HG03066 (cell line): ENCODE results near the gene LLCFC1.

Experiments used
- ATAC-seq: cut with Tn5 transposase; IDR thresholded peaks from one replicate; pipeline ENCODE4 v1.9.1; 2021; ENCODE audit warnings: low read depth; ENCODE audit not compliant: unreplicated experiment

LLCFC1 gene

GRCh38 chr7:142939226-142939910 is at the start of gene LLCFC1:
TSS of gene LLCFC1 (plus strand) at chr7:142939484. CDS start at chr7:142939622, 138 bp downstream.
- ATAC-seq, result no peak

GRCh38 chr7:142889816-142890215 is 49.5 kb upstream of the LLCFC1 start:
- no peak for ATAC-seq

GRCh38 chr7:142890874-142891485 is 48.3 kb upstream of the LLCFC1 start:
- no peak for ATAC-seq

- ATAC-seq, result no peak
These were observed 47.7 kb upstream of the LLCFC1 start for GRCh38 chr7:142891490-142892082.

- ATAC-seq, result no peak
These were observed 46.3 kb upstream of the LLCFC1 start for GRCh38 chr7:142892951-142893350.

GRCh38 chr7:142894112-142894984 is 44.9 kb upstream of the LLCFC1 start:
- no peak for ATAC-seq

GRCh38 chr7:142894985-142895593 is 44.2 kb upstream of the LLCFC1 start:
- ATAC-seq, result no peak

- no peak for ATAC-seq
These were observed 43.1 kb upstream of the LLCFC1 start for GRCh38 chr7:142896151-142896550.

GRCh38 chr7:142896741-142897379 is 42.4 kb upstream of the LLCFC1 start:
- no peak for ATAC-seq

DNA sequence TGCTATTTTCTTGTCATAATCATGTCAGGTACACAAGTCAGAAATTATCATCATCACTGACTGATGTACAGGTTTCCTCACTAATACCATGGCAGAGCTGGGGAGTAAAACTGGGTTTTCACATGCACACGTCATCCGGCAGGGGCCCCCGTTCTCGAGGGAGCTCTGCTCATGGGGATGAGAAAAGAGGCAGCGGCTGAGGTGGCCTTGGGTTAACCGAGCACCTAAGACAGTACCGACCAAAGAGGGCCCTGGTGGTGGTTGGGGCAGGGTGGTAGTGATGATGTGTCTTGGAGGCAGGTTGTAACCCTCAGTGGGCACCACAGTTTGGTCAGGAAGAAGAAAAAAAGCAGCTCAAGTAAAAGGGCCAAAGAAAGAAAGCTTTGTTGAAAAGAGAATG is 41.6 kb upstream of the LLCFC1 start:
- ATAC-seq, result no peak

- no peak for ATAC-seq
These were observed 40.7 kb upstream of the LLCFC1 start for GRCh38 chr7:142898377-142899170.

DNA sequence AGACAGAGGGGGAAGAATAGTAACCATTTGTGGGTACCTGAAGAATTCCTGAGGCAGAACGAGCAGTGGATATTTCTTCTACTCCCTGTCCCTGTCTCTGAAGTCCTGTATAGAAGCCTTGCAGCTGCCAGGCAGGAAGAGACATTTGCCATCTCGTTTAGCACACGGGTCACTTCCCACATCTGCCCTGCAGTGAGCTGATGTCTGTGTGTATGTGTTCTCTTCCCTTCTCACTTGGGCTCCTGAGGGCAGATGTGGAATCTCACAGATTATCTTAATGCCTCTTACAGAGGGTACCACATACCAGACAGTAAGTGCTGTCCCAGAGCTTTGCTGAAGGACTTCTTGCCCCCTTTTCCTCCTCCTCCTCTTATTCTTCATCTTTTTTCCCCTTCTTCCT is 39.6 kb upstream of the LLCFC1 start:
- no peak for ATAC-seq

- ATAC-seq, result no peak
These were observed 37.6 kb upstream of the LLCFC1 start for GRCh38 chr7:142901426-142902259.

DNA sequence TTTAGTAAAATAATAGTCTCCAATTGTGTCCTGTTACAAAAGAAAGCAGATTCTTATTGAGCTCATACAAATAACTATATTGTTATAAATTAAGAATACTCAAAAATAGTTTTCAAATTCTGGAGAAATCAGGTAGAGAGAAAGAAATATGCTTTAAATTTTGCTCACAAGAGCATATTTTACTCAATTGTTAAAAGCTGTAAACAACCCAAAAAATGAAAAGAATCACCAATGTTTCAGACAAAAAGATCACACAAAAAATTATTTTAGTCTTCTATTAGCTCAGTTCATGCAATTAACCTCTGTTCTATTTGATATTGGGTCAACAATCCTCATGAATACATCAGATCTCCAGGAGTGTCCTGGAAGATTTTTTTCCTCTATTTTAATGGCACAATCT is 35.2 kb upstream of the LLCFC1 start:
- ATAC-seq, result no peak

DNA sequence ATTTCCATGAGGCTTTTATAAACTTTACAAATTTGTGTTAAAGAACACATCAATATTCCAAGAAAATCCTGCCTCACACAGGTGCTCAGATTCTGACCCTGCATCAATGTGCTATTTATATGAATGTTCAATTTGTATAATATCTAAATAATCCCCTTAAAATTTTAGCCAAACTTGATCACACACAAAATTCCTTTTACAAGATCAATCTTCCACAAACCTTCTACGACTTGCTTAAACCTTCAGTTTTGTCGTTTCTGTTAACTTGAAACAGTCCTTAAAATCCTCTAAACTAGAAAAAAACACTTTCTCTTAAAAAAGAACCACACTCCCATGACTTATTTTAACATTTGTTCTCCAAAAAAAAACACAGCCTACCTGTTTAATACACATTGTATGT is 33.5 kb upstream of the LLCFC1 start:
- no peak for ATAC-seq

DNA sequence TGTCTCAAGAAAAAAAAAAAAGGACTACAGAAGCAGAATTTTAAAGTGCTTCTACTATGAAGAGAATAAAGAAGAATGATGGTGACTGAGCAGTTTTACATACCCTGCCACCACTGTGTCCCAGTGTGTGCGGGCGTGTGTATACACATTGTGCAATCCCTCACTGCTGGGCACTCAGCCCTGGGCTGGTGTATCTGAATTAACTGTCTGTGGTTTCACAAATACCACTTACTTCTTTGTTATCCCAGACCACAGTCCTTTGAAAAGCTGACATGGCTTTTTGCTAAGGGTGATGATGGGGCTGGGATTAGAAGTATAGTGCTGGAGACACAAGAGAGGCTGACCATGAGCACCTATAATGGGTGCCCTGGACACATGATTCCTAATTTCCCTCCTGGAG is 32.6 kb upstream of the LLCFC1 start:
- ATAC-seq, result no peak

- ATAC-seq, result no peak
These were observed 31.0 kb upstream of the LLCFC1 start for GRCh38 chr7:142908290-142908689.
